Skeletal muscle tissue (tissue), 4 donors: ENCODE measurements around the gene ZNF638. TPM values are rescaled to one million over a fixed set of nuclear protein-coding genes. Genes with fewer than 3 reads are reported as not detected.
"Not testable (repeated sequence)": the region's sequence is repeated elsewhere in the genome, so short reads cannot be mapped to it uniquely, and the experiment has no call there.

ENCODE experiments used
- H3K27ac ChIP-seq: one replicate; pipeline ENCODE4 v1.7.0; 2013; ENCODE audit warnings: mild to moderate bottlenecking, low read depth, low read length, inconsistent platforms
- H3K27me3 ChIP-seq, 3 donors: one replicate each; pipeline ENCODE4 v1.7.0; 2013; ENCODE audit warnings: low read length in 3 of 3; ENCODE audit not compliant: control insufficient read depth in 3 of 3, insufficient read depth in 3 of 3
- H3K36me3 ChIP-seq, 3 donors: one replicate each; pipeline ENCODE4 v1.7.0; 2013; ENCODE audit warnings: low read length in 3 of 3; ENCODE audit not compliant: control insufficient read depth in 3 of 3, insufficient read depth in 3 of 3
- H3K4me1 ChIP-seq, 3 donors: one replicate each; pipeline ENCODE4 v1.7.0; 2013; ENCODE audit warnings: low read length in 3 of 3, mild to moderate bottlenecking in 3 of 3; ENCODE audit not compliant: control insufficient read depth in 3 of 3, insufficient read depth in 3 of 3
- H3K4me3 ChIP-seq, 3 donors: one replicate each; pipeline ENCODE4 v1.7.0; 2013; ENCODE audit warnings: low read length in 3 of 3
- H3K9ac ChIP-seq, 3 donors: one replicate each; pipeline ENCODE4 v1.7.0; 2013; ENCODE audit warnings: low read length in 3 of 3, mild to moderate bottlenecking in 3 of 3, moderate library complexity in 2 of 3, low read depth in 1 of 3
- H3K9me3 ChIP-seq, 3 donors: one replicate each; pipeline ENCODE4 v1.7.0; 2013; ENCODE audit warnings: low read length in 3 of 3; ENCODE audit not compliant: control insufficient read depth in 3 of 3
- total RNA-seq: library from RNA; depleted of rRNA; stranded (reverse); fragments of >200 nt; gene quantifications from one replicate; pipeline ENCODE4 v1.2.3, GENCODE V29; 2014
- donor health status: Osteomylitis.

ZNF638 gene
- total RNA-seq, 1 donor from 2014 or later: 187 TPM

DNA sequence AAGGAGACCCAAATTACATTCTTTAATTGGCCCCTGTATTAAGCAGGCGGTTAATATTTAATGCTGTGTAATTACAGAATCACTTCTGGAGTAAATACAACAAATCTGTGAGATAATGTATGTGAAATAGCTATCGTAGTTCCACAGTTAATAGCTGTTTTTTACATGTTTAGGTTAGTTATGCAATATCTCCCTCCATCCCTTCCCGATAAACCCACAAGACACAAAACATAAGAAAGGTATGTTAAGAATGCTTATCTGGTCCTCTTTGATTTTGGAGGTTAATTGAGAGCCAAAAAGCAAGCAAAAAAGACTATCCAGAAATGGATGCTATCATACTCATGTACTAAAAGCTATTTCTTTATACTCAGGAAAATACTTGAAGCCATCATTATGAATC lies 49.1 kb downstream of the ZNF638 start:
- Histone ChIP-seq H3K9me3 (no peaks in the 10 kb centered on the region), H3K9ac (no peak overlapping the region), H3K27ac (no peak overlapping the region), H3K27me3 (no peaks in the 10 kb centered on the region), H3K4me1 (no peaks in the 10 kb centered on the region), H3K36me3 (peaks cover 8 to 21% (median 18%) of the 10 kb centered on the region in 3 donors), H3K4me3 (no peak overlapping the region)

DNA sequence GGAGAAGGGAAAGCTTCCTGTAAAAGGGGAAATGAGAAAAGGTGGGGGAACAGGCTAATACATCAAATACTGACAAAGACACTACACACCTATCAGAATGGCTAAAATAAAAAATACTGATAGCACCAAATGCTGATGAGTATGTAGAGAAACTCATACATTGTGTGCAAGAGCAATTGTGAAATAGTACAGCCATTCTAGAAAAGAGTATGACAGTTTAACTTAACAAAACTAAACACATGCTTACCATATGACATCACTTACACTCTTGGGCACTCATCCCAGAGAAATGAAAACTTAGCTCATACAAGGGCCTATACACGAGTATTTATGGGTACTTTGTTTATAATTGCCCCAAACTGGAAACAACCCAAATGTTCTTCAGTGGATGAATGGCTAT lies 53.4 kb downstream of the ZNF638 start:
- no peak overlapping the region for H3K27ac ChIP-seq
- no peaks in the 10 kb centered on the region for H3K4me1 ChIP-seq
- no peak overlapping the region for H3K9ac ChIP-seq
- H3K4me3 ChIP-seq: no peak overlapping the region
- no peaks in the 10 kb centered on the region for H3K9me3 ChIP-seq
- peaks cover 26 to 45% (median 41%) of the 10 kb centered on the region in 3 donors for H3K36me3 ChIP-seq
- H3K27me3 ChIP-seq: no peaks in the 10 kb centered on the region

DNA sequence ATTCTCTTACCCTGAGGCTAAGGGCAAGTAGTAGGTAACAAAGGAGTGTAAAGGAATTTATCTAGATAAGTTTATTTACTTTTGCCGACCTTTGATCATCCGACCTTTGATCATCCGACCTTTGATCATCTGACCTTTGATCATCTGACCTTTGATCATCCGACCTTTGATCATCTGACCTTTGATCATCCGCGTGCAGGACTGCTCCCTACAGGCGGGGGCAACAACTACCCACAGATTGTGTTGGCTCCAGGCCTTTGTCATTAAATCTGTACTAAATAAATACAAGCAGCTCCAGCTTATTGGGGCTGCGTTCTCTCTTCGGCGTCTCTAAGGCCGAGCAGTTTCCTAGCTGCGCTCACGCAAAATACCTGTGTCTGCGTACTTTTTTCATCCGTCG lies 56.6 kb downstream of the ZNF638 start:
- Histone ChIP-seq H3K4me1 (no peaks in the 10 kb centered on the region), H3K9ac (no peak overlapping the region), H3K4me3 (no peak overlapping the region), H3K27me3 (no peaks in the 10 kb centered on the region), H3K9me3 (no peaks in the 10 kb centered on the region), H3K27ac (no peak overlapping the region), H3K36me3 (peaks cover 21 to 46% (median 43%) of the 10 kb centered on the region in 3 donors)

DNA sequence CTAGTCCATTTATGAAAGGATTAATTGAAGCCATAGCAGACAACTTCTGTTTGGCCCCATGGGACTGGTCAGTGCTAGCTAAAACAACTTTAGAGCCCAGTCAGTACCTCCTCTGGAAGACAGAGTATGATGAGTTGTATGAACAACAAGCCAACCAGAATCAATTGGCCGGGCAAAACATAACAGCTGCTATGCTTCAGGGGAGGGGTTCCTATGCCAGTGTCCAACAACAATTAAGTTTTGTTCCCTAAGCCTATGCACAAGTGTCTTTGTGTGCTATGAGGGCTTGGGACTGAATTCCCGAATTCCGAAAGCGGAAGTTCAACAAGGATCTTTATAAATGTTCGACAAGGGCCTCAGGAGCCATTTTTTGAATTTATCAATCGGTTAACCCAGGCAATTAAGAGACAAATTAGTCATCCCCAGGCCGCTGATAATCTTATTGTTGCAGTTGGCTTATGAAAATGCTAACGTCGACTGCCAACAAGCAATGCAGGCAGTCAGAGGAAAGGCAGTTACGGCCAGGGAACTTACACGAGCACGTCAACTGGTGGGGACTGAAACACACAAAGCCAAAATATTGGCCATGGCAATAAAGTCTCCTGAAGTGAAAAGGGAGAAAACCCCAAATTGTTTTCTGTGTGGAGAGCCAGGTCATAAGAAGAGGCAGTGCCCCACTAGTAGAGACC lies 57.9 kb downstream of the ZNF638 start:
- H3K4me3 ChIP-seq: no peak overlapping the region
- H3K27ac ChIP-seq: no peak overlapping the region
- no peaks in the 10 kb centered on the region for H3K27me3 ChIP-seq
- no peak overlapping the region for H3K9ac ChIP-seq
- H3K36me3 ChIP-seq: peaks cover 29 to 56% (median 53%) of the 10 kb centered on the region in 3 donors
- no peaks in the 10 kb centered on the region for H3K4me1 ChIP-seq
- H3K9me3 ChIP-seq: no peaks in the 10 kb centered on the region

DNA sequence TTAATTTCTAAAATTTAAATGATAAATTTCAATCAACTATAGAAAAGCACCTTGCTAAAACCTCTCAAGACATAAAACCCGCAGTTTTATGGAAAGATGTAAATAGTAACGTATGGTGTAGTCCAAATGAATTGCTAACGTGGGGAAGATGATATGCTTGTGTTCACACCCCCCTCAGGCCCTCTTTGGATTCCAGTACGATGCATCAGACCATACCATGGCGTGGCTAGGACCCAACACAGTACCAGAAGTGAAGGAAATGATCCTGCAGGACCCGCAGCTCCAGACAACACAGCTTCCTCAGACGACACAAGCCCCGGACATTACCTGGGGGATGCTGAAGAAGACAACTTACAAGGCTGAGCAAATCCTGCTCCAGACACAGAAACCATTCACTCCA lies 61.6 kb downstream of the ZNF638 start:
- H3K4me3 ChIP-seq: no peak overlapping the region
- H3K27me3 ChIP-seq: no peaks in the 10 kb centered on the region
- H3K9ac ChIP-seq: no peak overlapping the region
- H3K4me1 ChIP-seq: no peaks in the 10 kb centered on the region
- H3K36me3 ChIP-seq: peaks cover 30 to 81% (median 72%) of the 10 kb centered on the region in 3 donors
- no peaks in the 10 kb centered on the region for H3K9me3 ChIP-seq
- no peak overlapping the region for H3K27ac ChIP-seq

DNA sequence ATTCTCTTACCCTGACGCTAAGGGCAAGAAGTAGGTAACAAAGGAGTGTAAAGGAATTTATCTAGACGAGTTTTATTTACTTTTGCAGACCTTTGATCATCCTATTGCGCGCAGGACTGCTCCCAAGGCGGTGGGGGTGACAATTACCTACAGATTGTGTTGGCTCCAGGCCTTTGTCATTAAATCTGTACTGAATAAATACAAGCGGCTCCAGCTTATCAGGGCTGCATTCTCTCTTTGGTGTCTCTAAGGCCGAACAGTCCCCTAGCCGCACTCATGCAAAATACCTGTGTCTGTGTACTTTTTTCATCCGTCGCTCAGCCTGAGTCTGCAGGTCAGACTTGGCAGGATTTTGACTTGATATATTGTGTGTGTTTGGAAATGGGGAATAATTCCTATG lies 63.9 kb downstream of the ZNF638 start:
- no peaks in the 10 kb centered on the region for H3K27me3 ChIP-seq
- peaks cover 15 to 78% (median 63%) of the 10 kb centered on the region in 3 donors for H3K36me3 ChIP-seq
- no peak overlapping the region for H3K4me3 ChIP-seq
- H3K9ac ChIP-seq: no peak overlapping the region
- no peaks in the 10 kb centered on the region for H3K9me3 ChIP-seq
- H3K27ac ChIP-seq: no peak overlapping the region
- H3K4me1 ChIP-seq: no peaks in the 10 kb centered on the region

DNA sequence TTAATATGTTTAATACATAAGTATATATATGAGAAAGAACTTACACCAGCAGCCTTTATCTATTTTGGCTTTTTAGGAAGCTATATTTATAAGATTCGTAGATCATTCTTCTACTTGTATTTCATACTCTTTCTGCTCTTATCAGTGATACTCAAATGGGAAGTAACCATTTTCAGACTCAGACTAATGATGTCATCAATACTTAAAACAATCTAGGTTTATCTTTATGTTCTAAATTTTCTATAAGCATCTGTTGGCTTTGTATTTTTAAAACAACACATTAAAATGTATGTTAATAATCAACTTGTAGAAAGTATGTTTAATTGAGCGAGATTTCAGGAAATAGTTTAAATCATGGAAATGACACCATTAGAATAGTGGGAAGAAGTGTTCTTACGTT lies 70.8 kb downstream of the ZNF638 start:
- H3K27me3 ChIP-seq: no peaks in the 10 kb centered on the region
- H3K9ac ChIP-seq: no peak overlapping the region
- peaks cover 24 to 65% (median 60%) of the 10 kb centered on the region in 3 donors for H3K36me3 ChIP-seq
- no peak overlapping the region for H3K27ac ChIP-seq
- H3K9me3 ChIP-seq: no peaks in the 10 kb centered on the region
- H3K4me1 ChIP-seq: no peaks in the 10 kb centered on the region
- H3K4me3 ChIP-seq: no peak overlapping the region

DNA sequence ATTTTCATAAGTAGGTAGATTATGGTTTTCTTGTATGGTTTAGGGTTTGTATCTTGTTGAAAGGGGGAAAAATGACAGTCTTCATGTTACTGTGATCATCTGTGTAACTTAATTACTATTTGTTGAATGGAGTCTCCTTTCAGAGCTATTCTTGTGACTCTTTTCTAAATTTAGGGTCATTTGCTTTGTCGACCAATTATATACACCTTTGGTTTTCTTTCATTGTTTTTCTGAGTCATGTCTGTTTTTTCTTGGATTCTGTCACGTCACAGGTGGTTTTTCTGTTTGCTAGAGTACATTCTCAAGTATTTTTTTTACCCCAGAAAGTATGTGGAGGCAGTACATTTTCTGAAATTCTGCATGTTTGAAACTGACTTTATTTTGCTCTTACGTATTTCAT lies 78.0 kb downstream of the ZNF638 start:
- Histone ChIP-seq H3K9ac (no peak overlapping the region), H3K4me1 (no peaks in the 10 kb centered on the region), H3K27ac (no peak overlapping the region), H3K9me3 (no peaks in the 10 kb centered on the region), H3K4me3 (no peak overlapping the region), H3K27me3 (no peaks in the 10 kb centered on the region), H3K36me3 (peaks cover 14 to 40% (median 34%) of the 10 kb centered on the region in 3 donors)

DNA sequence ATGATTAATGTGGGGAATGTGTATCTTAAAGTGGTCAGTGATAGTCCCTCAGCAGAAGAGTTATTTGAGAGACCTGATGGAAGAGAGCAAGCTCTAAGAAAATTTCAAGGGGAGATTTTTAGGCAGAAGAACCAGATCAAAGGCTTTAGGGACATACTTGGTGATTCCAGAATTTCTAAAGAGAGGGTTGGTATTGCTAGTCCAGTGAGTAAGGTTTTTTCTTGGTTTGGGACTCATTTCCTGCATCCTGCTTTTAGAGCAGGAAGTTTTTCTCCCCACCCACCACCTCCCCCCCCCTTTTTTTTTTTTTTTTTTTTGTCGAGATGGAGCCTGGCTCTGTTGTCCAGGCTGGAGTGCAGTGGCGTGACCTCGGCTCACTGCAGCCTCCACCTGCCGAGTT lies 79.1 kb downstream of the ZNF638 start:
- H3K4me3 ChIP-seq: no peak overlapping the region
- H3K9me3 ChIP-seq: no peaks in the 10 kb centered on the region
- no peaks in the 10 kb centered on the region for H3K4me1 ChIP-seq
- H3K27me3 ChIP-seq: no peaks in the 10 kb centered on the region
- no peak overlapping the region for H3K9ac ChIP-seq
- H3K27ac ChIP-seq: no peak overlapping the region
- H3K36me3 ChIP-seq: peaks cover 9 to 32% (median 29%) of the 10 kb centered on the region in 3 donors

DNA sequence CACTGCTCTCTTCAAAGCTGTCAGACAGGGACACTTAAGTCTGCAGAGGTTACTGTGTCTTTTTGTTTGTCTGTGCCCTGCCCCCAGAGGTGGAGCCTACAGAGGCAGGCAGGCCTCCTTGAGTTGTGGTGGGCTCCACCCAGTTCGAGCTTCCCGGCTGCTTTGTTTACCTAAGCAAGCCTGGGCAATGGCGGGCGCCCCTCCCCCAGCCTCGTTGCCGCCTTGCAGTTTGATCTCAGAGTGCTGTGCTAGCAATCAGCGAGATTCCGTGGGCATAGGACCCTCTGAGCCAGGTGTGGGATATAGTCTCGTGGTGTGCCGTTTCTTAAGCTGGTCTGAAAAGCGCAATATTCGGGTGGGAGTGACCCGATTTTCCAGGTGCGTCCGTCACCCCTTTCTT lies 85.3 kb downstream of the ZNF638 start:
- H3K9ac ChIP-seq, H3K4me3 ChIP-seq, H3K36me3 ChIP-seq, H3K27ac ChIP-seq, H3K9me3 ChIP-seq, H3K27me3 ChIP-seq, H3K4me1 ChIP-seq: not testable (repeated sequence)
